Activated gamma-delta T cell treated with anti-CD3 and anti-CD28 coated beads, Interleukin-2, amount 50 U/mL, for 16 hours (primary cell): ENCODE measurements around the gene OR2T10.
"Not testable (repeated sequence)": the region's sequence is repeated elsewhere in the genome, so short reads cannot be mapped to it uniquely, and the experiment has no call there.

Experiments used
- DNase-seq: peaks from one replicate; pipeline ENCODE4 v3.0.0-alpha.2; 2020; ENCODE audit warnings: low read depth

OR2T10 gene, protein sequence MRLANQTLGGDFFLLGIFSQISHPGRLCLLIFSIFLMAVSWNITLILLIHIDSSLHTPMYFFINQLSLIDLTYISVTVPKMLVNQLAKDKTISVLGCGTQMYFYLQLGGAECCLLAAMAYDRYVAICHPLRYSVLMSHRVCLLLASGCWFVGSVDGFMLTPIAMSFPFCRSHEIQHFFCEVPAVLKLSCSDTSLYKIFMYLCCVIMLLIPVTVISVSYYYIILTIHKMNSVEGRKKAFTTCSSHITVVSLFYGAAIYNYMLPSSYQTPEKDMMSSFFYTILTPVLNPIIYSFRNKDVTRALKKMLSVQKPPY

DNA sequence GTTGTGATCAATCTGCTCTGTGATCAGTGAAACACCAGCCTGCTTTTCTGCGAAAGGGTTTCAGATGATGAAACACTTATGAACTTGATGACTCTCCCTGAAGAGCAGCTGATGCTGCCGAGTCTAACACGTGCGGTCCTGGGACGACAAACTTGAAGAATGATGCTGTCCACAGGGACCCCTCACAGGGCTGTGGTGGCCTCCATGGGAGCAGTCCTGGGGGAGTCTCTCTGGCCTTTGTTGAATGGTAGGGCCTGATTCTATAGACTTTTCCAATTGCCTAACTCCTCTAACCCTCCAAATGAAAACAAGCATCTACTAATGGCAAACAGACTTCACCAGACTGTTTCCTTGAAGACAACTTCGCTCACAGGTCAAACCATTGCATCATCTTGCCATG is at the start of gene OR2T10:
OR2T10 (minus strand) TSS at position 112 of the 400 bp plus-strand sequence. CDS start 3,932 bp downstream, outside the sequence.
- no peak for DNase-seq

DNA sequence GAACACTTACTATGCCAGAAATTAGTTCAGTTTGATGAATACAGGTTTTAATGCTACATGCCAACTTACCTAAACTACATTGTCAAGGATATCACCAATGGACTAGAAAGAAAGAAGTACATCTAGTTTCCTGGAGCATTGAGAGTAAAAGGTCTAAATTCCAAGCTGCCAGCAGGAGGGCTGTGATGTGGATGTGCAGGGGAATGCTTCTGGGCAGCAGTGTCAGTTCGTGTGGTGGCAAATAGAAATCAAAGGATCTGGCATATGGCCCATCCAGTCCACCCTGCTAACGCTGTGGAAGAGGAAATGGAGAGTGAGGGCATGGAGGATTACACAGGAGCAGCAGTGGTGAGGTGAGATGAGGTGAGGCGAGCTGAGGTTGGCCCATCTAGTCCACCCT is 47.7 kb upstream of the OR2T10 start, which contains the start of gene OR2T35:
OR2T35 (minus strand) TSS at position 101 of the 400 bp plus-strand sequence. CDS start 6,020 bp downstream, outside the sequence.
- not testable (repeated sequence) for DNase-seq

DNA sequence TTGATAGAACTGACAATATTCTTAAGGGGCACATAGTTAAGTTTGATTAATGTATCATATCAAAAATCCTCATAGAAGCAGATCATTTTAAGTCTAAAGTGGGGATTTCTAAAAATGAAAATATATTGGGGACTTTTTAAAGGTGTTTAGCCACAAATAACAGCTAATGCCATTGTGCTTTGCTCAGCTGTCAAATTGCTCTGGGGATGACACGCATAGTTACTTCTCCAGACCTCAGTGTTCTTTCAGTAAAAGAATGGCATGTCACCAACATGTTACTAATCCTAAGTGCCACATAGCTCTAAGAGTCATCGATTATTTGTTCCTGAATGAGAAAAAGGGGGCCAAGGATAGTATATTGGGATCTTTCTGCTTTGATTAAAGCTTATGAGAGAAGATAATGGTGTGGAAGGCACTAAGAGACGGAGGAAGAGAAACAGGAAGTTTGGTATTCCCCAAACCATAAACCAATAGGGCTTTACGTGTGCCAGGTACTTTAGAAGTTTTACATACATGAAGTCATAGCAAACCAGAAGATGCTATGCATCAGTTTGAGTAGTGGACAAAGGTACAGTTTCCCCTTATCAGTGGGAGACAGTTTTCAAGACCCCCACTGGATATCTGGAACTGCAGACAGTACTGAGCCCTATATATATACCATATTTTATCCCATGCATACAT is 45.6 kb upstream of the OR2T10 start:
- not testable (repeated sequence) for DNase-seq

DNA sequence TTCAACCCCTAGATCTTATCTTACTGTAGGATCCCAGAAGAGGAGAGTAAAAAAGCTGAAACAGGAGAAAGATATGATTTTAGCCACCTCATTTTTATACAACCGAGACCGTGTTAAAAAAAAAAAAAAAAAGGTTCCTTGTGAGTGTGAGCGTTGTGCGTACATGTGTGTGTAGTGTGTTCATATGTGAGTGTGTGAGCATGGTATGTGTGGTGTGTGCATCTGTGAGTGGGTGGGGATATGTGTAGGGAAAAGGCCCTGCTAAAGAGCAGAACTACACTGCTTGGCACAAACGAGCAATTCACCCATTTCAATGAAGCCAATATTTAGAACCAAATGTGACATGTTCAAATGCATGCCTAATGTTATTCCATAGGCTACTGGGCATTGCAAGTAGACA is 44.1 kb upstream of the OR2T10 start:
- DNase-seq, result not testable (repeated sequence)

DNA sequence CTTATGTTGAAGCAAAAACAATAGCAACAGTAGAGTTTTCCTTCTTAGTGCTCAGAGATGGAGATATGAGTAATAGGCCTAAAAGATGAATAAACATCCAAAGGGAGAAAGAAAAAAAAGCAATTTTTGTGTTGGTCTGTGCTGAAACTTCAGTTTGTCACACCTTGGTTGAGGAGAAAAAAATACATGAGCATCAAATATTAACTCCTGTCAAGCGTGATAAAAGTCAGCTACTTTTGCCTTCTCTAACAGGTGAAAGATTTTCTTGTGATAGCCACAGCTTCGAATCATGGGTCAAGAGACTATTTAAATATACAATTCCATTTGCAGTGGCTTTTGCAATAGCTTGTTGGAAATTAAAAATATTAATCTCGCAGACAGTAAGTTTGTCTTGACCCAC is 43.4 kb upstream of the OR2T10 start:
- DNase-seq, result not testable (repeated sequence)

DNA sequence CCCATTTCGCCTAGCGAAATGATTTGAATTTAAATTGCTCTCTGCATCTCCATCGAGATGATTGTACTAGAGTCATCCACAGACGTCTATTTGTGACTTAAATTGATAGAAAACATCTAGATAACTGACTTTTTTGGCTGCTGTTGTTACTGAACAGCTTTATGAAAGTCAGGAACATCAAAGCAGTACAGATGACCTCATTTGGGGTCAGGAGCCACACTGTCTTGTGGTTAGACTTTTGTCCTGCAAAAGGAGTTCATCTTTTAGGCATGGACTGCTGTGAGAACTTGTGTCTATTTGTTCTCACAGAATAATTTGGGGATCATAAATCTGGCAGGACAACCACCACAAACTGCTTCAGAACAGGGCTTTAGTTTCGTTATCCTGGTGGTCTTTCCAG is 42.2 kb upstream of the OR2T10 start:
- not testable (repeated sequence) for DNase-seq

DNA sequence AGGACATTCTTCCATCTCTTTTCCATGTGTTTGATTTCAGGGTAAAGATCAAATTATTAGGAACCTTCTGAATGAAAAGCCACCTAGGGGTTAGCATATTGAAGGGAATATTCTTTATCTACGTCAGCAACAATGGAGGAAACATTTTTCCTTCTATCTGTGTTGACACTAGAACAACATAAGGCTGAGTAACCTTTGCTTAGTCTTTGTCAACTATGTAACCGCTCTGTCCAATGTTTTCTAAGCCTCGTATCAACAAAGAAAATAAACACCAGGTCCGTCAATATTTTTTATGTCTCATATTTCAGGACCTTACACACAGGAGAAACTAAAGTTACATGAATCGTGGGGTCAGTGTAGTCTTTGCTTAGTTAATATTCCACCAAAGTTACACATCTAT is 39.1 kb upstream of the OR2T10 start:
- DNase-seq, result not testable (repeated sequence)

DNA sequence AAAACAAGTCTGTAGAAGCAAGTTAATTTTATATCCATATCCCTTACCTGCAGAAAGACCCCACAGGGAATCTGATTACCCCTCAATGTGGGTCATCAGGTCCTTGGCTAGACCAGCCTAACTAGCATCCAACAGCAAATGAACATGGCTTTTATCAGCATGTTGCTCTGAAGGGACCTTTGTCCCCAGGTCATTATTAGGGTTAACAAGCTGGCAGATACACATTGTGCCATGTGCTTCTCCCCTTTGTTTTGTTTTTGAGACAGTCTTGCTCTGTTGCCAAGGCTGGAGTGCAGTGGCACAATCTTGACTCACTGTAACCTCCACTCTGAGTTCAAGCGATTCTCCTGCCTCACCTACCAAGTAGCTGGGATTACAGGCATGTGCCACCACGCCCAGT is 37.5 kb upstream of the OR2T10 start, which contains the start of gene OR2T11:
OR2T11 (minus strand) TSS at position 101 of the 400 bp plus-strand sequence. CDS start 7,963 bp downstream, outside the sequence.
- DNase-seq, result not testable (repeated sequence)

DNA sequence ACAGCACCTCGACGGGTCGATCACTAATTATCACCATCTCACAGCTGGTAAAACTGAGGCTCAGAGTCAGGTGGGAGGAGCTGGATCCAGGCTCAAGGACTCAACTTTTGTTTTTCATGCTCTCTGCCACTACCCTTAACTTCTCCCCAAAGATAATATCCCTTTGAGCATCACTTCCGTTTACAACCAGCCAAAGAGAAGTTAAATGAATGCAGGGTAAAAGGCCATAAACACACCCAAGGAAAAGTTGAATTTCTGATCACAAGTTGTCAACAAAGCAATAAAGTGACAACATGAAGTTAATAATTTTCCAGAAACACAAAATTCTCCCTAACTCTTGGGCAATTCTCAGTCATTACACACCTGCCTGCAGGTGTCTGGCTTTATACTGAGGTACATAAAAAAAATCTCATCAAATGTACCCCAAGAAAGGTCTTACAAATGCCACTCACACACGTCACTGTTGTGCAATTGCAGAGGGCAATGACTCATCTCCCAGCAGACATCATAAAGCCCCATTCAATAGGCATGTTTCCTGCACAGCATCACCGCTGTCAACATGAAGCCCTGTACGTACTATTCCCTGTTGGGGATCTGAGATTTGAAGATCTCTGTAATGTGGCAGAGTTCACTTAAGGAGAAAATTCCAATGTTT is 34.0 kb upstream of the OR2T10 start:
- DNase-seq, result no peak

DNA sequence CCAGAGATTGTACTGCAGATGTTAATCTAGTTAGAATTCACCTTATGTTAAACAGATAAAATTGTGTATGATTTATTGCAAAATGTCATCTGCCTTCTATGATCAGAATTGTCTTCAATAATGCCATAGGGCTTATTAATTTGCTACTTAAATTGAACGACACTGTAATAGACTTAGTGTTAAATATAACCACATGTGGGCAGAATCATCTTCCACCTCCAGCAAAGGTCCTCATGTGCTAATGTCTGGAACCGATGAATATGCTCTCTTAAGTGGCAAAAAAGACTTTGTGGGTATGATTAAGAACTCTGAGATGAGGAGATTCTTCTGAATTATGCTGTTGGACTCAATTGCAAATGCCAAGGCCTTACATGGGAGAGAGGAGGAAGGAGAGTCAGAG is 33.1 kb upstream of the OR2T10 start:
- no peak for DNase-seq

DNA sequence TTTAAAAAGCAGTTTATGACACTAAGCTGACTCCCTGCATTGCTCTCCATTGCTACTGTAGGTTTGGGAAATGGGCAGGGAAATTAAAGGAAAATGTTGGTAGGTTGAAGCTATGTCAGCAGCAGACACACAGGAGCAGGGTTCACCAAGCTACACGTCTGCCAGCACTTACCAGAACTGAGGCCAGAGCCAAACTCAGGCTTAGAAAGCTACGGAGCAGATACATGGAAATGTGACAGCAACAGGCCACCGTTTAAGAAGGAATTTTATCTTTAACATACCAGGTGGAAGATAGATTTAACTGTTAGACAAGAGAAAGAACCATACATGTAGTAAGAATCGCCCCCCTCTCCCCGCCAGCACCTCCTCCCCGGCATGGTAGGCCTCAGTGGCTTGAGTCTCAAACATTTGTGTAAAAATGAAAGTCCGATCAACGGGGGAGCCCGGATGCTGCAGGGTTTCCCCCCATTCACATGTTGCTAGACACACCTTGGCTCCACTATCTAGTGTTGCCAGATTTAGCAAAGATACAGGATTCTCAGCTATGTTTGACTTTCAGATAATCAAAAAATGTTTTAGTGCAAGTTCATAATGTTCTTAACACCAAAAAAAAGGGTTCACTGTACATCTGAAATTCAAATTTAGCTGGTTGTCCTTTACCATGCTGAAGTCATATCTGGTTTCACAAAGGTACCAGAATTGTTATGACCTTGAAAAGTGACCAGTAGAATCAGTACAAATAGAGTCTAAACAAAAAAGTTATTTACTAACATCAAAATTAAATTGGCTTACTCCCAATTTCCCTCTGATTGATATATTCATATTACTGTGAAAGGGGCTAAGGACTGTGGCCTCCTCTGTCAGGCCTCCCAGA is 30.7 kb upstream of the OR2T10 start:
- DNase-seq, result no peak

DNA sequence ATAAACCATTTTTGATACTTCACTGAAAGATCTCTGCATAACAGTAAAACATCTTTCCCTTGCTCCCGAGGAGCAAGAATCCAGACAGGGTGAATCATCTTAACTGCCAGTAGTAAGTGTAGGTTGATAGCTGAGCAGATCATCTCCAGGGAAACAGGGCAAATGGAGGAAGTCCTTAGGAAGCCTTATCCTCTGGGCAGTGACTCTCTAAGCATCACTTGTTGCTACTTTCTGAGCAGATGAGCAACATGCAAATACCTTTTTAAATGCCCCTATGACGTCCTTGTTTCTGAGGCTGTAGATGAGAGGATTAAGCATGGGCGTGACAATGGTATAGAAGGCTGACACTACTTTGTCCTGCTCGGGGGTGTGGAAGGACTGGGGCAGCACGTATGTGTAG is 28.5 kb upstream of the OR2T10 start:
- DNase-seq, result no peak

DNA sequence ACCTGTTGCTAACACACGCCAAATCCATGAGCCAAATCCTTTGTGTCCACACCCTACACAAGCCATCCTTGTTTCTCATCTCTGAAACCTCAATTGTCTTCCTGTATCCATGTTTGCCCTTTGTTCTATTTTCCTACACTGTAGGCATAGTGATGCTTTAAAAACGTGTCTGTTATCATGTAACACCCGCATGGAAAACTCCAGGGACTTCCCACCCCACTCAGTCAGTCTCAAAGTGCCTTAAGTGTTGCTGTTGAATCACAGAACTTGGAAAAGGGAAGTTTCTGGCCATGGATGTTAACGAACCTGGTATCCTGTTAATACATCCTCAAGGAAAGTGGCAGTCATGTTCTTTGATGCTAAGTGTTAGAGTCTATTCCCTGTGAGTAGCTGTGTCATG is 27.7 kb upstream of the OR2T10 start:
- DNase-seq, result no peak

DNA sequence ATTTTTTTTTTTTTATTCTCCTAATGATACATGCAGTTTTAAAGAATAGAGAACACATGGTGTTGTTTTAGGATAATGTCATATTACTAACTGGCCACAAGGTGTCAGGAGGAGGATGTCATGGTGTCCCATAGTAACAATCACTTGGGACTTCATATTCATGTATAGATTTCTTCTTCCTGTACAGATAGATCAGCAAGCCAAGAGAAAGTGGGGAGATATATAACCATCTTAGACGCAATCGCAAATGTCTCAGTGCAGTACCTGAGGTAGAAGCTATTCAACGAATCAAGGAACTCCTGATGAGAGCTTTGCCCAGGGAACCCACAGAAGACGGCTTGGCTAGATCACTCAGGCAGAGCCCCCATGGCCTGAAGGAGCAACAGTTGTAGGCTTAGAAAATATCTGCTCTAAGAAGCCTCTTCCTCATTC is 25.1 kb upstream of the OR2T10 start:
- DNase-seq, result no peak

DNA sequence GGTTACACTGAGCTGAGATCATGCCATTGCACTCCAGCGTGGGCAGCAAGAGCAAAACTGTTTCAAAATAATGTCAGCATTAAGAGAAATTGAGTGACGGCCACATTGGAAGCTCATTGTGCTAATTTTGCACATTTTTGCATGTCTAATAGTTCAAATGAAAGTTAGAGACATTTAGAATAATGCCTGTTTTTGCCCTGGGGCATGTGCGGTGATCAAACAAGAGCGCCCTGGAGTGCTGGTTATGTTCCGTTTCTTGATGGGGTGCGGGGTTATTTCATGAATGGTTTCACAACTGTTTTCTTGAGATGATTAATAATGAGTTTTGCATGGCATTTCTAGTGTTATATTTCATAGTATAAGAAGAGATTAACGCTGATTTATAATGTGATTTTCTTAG is 24.3 kb upstream of the OR2T10 start:
- DNase-seq, result no peak

DNA sequence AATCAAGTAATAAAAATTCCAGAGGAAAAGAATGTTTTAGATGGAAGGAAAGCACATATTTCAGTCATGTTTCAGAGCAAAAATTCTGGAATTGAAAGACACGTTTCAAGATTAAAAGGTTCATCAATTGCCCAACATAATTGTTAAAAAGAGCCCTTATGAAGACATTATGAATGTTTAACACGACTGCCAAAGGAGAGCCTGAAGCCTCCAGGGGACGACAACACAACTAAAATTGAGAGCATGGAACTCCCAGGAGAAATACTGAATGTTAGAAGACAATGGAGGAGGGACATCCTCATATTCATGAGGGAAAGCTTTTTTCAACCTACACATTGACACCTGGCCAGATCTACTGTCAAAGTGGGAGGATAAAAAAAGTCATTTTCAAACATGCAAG is 21.4 kb upstream of the OR2T10 start:
- DNase-seq, result peak; percentile 7

DNA sequence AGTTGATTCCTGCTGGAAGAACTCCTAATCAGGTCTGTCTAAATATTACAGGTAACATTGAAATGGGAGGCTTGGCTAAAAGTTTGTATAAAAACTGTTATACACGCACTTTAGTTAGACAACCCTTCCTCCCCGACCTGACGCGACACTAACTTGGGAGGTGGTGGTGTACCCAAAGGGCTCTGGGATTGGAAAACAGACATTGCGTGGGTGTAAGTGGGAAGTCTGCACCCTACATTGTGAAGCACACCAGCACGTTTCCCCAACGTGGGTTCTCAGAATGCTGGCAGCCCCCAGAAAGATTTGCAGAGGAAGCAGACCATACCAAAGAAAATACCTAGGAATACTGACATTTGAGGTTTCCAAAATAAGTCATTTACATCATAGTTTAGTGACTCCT is 20.6 kb upstream of the OR2T10 start:
- no peak for DNase-seq

DNA sequence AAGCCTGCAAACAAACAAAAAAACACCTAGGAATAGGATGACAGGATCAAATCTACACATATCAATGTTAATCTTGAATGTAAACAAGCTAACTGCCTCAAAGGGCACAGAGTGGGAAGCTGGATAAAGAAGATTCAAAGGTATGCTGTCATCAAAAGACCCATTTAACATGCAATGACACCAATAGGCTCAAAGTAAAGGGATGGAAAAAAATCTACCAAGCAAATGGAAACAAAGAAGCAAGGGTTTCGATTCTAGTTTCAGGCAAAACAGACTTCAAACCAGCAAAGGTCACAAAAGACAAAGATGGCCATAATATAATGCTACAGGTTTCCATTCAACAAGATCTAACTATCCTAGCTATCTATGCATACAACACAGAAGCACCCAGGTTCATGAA is 16.2 kb upstream of the OR2T10 start:
- DNase-seq, result no peak

DNA sequence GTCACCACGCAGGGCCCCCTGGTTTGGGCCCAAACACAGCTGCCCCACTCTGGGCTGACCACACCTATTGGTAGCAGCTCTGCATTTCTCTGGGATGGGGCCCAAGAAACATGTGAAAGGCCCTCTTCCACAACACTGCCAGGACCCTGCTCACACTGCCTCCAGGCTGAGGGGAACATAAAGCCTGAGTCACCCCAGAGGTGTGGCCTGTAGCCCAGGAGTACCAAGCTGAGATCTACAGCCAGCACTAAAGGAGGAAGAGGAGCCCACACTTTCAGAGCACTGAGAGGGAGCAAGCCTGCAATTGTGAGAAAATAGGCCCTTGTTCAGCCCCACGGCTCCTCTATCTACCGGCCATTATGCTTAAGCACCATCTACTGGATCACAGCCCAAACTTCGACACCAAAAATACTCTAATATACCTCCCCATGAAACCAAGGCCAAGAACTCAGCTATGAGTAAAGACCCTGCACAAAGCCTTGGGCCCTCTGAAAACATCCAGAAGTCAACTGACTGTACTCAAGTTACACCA is 14.4 kb upstream of the OR2T10 start:
- DNase-seq, result no peak

DNA sequence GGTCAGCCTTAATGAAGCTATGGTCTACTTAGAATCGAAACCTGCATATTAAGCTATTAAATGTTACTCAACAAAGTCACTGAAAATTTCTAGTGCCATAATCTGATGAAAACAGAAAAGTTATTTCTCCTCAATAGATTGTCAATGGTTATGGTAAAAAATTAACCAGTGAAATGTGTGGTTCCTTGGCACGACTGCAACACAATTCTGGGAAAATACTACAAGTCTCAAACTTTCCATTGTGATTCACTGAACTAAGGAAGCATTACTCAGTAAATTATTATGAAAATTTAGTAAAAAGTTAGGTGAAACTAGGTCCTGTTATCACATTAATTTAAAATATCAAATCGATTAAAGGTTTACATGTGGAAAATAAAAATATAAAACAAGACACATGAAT is 12.8 kb upstream of the OR2T10 start:
- DNase-seq, result no peak

DNA sequence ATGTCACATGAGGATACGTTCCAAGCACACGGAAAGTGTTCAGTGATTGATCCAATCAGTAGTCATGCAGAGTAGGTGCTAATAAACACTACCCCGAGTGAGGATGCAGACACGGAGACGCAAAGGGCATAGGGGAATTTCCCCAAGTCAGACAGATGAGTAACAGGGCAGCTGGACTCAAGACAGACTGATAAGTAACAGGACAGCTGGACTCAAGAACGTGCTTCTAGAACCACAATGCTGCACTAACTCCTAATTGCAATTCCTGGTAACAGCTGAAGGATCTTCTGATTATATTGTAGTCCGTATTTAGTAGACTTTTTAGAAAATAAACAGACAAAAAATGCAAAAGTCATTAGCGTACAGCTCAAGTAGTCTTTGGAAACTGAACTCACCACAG is 1.9 kb upstream of the OR2T10 start:
- DNase-seq, result no peak

DNA sequence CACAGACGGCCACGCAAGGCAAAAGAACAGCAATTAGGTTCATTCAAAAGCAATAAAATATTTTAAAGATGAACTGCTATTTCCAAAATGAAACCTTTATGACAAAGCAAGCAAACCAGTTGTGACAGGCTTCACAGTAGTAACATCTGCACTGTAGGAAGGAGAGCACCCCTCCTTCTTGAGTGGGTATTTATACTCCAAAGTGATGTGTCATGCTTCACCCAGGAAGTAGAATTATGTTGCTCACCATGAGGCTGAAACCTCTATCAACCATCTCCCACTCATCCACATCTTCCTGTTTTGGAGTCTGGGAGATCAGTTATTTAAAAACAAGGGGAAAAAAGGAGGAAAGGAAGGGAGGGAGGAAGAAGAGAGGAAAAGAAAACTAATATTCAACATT is 885 bp downstream of the OR2T10 start:
- DNase-seq, result no peak
